ENCODE measurements around the gene C22orf31.

The C22orf31 gene

DNA sequence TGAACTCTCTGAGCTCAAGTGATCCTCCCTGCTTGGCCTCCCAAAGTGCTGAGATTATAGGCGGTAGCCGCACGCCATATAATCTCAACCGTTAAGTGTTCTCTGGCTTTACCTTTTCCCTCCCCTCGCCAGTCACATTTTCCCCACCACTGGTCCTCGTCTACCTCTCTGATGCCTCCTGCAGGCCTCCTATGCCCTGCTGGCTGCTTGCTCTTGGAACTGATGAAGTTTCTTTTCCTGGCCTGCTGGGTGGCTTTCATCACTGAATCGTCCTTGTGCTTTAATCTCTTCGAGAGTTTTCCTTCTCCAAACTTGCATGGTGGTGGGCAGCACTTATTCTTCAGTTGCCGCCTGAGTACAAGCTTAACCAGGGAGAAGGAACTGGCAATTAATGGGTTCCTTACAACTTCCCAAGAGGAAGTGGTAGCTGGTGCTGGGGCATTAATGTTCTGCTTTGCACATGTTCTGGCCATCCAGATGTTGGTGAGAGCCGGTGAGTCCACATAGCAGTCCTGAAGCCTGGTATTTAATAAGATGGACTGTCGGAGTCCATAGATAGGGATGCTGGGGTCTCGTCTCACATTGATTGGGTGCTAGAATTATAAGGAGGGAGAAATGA, 1.3 kb downstream of the C22orf31 start:
- Histone ChIP-seq H3K9me2 (replicated peaks; ENCODE audit: insufficient read depth, low read length) (no peaks in the 10 kb centered on the region), H3K4me3 (ENCODE audit: insufficient read depth, low read length, poor library complexity, severe bottlenecking) (no peak overlapping the region), H3K27me3 (ENCODE audit: low read length) (no peaks in the 10 kb centered on the region), H3K79me2 (ENCODE audit: insufficient read depth, low read length) (no peaks in the 10 kb centered on the region), H4K20me1 (ENCODE audit: low read depth, low read length) (no peaks in the 10 kb centered on the region), H3K4me2 (ENCODE audit: low read depth, low read length, poor library complexity, severe bottlenecking) (no peak overlapping the region), H3K36me3 (ENCODE audit: low read length) (no peaks in the 10 kb centered on the region), H3K9ac (ENCODE audit: low read length) (no peak overlapping the region), H3K27ac (ENCODE audit: low read depth, low read length) (no peak overlapping the region), H2AFZ (ENCODE audit: low read depth, low read length, severe bottlenecking) (no peak overlapping the region), H3K9me3 (ENCODE audit: insufficient read depth, low read length) (no peaks in the 10 kb centered on the region), H3F3A (ENCODE audit: insufficient read depth) (no peaks in the 10 kb centered on the region)
- TF ChIP-seq, protein P1, sequence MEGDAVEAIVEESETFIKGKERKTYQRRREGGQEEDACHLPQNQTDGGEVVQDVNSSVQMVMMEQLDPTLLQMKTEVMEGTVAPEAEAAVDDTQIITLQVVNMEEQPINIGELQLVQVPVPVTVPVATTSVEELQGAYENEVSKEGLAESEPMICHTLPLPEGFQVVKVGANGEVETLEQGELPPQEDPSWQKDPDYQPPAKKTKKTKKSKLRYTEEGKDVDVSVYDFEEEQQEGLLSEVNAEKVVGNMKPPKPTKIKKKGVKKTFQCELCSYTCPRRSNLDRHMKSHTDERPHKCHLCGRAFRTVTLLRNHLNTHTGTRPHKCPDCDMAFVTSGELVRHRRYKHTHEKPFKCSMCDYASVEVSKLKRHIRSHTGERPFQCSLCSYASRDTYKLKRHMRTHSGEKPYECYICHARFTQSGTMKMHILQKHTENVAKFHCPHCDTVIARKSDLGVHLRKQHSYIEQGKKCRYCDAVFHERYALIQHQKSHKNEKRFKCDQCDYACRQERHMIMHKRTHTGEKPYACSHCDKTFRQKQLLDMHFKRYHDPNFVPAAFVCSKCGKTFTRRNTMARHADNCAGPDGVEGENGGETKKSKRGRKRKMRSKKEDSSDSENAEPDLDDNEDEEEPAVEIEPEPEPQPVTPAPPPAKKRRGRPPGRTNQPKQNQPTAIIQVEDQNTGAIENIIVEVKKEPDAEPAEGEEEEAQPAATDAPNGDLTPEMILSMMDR (IDR thresholded peaks at IDR 0.05; ENCODE audit: insufficient read depth, low read length, poor library complexity, severe bottlenecking), result no peak
- TF ChIP-seq EZH2phosphoT487 (conservative IDR thresholded peaks at IDR 0.05; ENCODE audit: low read length), result no peak

DNA sequence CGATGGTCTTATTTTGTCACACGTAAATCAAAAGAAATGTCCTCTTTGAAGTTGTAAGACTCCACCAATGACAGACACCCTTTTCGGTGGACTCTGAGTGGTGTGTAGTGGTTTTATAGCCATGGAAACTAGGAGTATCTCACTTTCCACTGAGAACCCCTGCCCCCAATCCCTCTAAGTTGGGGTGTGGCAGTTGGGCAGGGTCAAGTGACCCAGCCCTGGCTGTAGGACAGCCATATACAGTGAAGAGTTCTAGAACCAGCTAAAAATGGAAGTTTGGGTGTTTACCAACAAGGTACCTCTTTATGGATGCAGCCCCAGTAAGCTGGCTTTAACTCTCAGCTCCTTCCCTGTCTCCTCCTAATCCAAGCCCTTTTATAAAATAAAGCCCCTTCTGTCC, 5.2 kb downstream of the C22orf31 start:
- Histone ChIP-seq H3K4me2 (ENCODE audit: low read depth, low read length, poor library complexity, severe bottlenecking) (no peak overlapping the region), H3K9me3 (ENCODE audit: insufficient read depth, low read length) (no peaks in the 10 kb centered on the region), H3K4me3 (ENCODE audit: insufficient read depth, low read length, poor library complexity, severe bottlenecking) (no peak overlapping the region), H3K27ac (ENCODE audit: low read depth, low read length) (no peak overlapping the region), H3K79me2 (ENCODE audit: insufficient read depth, low read length) (no peaks in the 10 kb centered on the region), H3K36me3 (ENCODE audit: low read length) (no peaks in the 10 kb centered on the region), H3F3A (ENCODE audit: insufficient read depth) (no peaks in the 10 kb centered on the region), H3K9me2 (replicated peaks; ENCODE audit: insufficient read depth, low read length) (no peaks in the 10 kb centered on the region), H2AFZ (ENCODE audit: low read depth, low read length, severe bottlenecking) (no peak overlapping the region), H3K27me3 (ENCODE audit: low read length) (no peaks in the 10 kb centered on the region), H4K20me1 (ENCODE audit: low read depth, low read length) (no peaks in the 10 kb centered on the region), H3K9ac (ENCODE audit: low read length) (no peak overlapping the region)
- no peak for TF ChIP-seq EZH2phosphoT487 (conservative IDR thresholded peaks at IDR 0.05; ENCODE audit: low read length)
- TF ChIP-seq, protein P1 (IDR thresholded peaks at IDR 0.05; ENCODE audit: insufficient read depth, low read length, poor library complexity, severe bottlenecking), result no peak

DNA sequence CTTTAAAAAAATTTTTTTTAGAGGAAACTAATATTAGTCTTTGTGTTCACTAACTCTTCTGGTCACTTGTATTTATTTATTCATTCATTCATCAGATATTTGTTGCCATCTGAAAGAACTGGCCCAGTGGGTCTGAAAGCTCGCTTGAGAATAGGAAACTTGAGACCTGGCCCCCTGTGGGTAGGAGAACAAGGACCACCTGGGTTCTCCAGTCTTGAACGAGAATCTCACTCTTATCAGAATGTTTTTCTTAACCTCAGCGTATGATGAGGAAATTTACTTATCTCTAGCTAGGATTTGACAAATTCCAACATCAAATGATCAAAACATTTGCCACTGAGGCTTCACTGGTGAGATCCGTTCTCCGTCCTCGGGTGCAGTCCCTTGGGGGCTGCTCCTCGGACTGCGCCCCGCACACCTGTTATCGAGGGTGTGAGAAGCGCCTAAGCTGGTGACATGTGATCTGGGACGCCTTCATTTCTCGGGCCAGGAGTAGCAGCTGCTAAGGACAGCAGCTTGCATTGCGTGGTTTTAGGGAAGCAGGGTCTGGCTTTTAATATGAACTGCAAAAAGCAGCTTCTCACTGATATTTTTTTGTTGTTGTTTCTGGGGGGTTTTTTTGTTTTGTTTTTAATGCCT, 6.3 kb downstream of the C22orf31 start:
- Histone ChIP-seq H3K9me2 (replicated peaks; ENCODE audit: insufficient read depth, low read length) (no peaks in the 10 kb centered on the region), H3K4me3 (ENCODE audit: insufficient read depth, low read length, poor library complexity, severe bottlenecking) (no peak overlapping the region), H4K20me1 (ENCODE audit: low read depth, low read length) (no peaks in the 10 kb centered on the region), H3K79me2 (ENCODE audit: insufficient read depth, low read length) (no peaks in the 10 kb centered on the region), H3K36me3 (ENCODE audit: low read length) (no peaks in the 10 kb centered on the region), H3K27ac (ENCODE audit: low read depth, low read length) (no peak overlapping the region), H3K27me3 (ENCODE audit: low read length) (no peaks in the 10 kb centered on the region), H2AFZ (ENCODE audit: low read depth, low read length, severe bottlenecking) (no peak overlapping the region), H3F3A (ENCODE audit: insufficient read depth) (no peaks in the 10 kb centered on the region), H3K9me3 (ENCODE audit: insufficient read depth, low read length) (no peaks in the 10 kb centered on the region), H3K9ac (ENCODE audit: low read length) (no peak overlapping the region), H3K4me2 (ENCODE audit: low read depth, low read length, poor library complexity, severe bottlenecking) (no peak overlapping the region)
- TF ChIP-seq, protein P1 (IDR thresholded peaks at IDR 0.05; ENCODE audit: insufficient read depth, low read length, poor library complexity, severe bottlenecking), result no peak
- no peak for TF ChIP-seq EZH2phosphoT487 (conservative IDR thresholded peaks at IDR 0.05; ENCODE audit: low read length)

Measured in SU-DHL-6 (cell line).